PFSK-1 (cell line): Measurements from ENCODE around the gene PNKP.
A peak's percentile ranks its signal among the peaks of the same experiment; 100 is the strongest.

Source experiments
- FOXP2 ChIP-seq: optimal IDR thresholded peaks from 2 replicates; pipeline ENCODE3; 2011; ENCODE audit warnings: borderline replicate concordance, control low read depth, inconsistent platforms; ENCODE audit not compliant: insufficient read depth; ENCODE audit errors: extremely low read length, extremely low read depth
- POLR2AphosphoS5 ChIP-seq: IDR thresholded peaks from 2 replicates; pipeline ENCODE4 v1.6.1; 2012; ENCODE audit warnings: low read depth, mild to moderate bottlenecking, control low read depth, low read length, moderate library complexity
- SIN3A ChIP-seq: IDR thresholded peaks from 2 replicates; pipeline ENCODE4 v1.6.1; 2012; ENCODE audit warnings: mild to moderate bottlenecking, low read length, moderate library complexity, borderline replicate concordance; ENCODE audit not compliant: insufficient read depth
- TAF1 ChIP-seq: IDR thresholded peaks from 2 replicates; pipeline ENCODE4 v1.6.1; 2012; ENCODE audit warnings: low read length, control low read depth, borderline replicate concordance; ENCODE audit not compliant: insufficient read depth
- TF ChIP-seq, protein P1 (sequence below), 2 experiments: IDR thresholded peaks; 2 replicates each; pipeline versions ENCODE4 v1.6.1 to v1.8.0; 2011 to 2012; ENCODE audit warnings: low read depth in 2 of 2, low read length in 2 of 2, control low read depth in 1 of 2, inconsistent platforms in 1 of 2, mild to moderate bottlenecking in 1 of 2, moderate library complexity in 1 of 2; ENCODE audit not compliant: insufficient read depth in 1 of 2

The PNKP gene

DNA sequence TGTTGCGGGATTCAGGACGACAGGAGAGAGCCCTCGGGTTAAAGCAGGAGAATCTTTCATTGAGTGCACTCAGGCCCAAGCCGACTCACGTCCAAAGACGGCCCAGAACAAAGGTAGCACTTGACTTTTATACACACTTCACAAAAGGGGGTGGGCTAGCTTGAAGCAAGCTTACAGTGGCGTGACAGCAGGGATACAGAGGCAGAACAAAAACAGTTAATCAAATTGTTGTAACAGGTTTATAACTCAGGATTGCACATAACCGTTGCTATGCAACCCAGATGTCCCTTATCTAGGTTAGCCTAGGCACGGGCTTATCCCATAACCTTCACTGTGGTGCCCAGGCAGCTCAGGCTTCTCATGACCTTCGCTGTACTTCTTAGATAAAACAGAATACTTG is 47.3 kb downstream of the PNKP start:
- TF ChIP-seq, protein P1, sequence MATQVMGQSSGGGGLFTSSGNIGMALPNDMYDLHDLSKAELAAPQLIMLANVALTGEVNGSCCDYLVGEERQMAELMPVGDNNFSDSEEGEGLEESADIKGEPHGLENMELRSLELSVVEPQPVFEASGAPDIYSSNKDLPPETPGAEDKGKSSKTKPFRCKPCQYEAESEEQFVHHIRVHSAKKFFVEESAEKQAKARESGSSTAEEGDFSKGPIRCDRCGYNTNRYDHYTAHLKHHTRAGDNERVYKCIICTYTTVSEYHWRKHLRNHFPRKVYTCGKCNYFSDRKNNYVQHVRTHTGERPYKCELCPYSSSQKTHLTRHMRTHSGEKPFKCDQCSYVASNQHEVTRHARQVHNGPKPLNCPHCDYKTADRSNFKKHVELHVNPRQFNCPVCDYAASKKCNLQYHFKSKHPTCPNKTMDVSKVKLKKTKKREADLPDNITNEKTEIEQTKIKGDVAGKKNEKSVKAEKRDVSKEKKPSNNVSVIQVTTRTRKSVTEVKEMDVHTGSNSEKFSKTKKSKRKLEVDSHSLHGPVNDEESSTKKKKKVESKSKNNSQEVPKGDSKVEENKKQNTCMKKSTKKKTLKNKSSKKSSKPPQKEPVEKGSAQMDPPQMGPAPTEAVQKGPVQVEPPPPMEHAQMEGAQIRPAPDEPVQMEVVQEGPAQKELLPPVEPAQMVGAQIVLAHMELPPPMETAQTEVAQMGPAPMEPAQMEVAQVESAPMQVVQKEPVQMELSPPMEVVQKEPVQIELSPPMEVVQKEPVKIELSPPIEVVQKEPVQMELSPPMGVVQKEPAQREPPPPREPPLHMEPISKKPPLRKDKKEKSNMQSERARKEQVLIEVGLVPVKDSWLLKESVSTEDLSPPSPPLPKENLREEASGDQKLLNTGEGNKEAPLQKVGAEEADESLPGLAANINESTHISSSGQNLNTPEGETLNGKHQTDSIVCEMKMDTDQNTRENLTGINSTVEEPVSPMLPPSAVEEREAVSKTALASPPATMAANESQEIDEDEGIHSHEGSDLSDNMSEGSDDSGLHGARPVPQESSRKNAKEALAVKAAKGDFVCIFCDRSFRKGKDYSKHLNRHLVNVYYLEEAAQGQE (IDR thresholded peaks at IDR 0.05; ENCODE audit: insufficient read depth in 1 of 2, low read depth in 2 of 2, low read length in 2 of 2), result no peak
- TF ChIP-seq SIN3A, result no peak

DNA sequence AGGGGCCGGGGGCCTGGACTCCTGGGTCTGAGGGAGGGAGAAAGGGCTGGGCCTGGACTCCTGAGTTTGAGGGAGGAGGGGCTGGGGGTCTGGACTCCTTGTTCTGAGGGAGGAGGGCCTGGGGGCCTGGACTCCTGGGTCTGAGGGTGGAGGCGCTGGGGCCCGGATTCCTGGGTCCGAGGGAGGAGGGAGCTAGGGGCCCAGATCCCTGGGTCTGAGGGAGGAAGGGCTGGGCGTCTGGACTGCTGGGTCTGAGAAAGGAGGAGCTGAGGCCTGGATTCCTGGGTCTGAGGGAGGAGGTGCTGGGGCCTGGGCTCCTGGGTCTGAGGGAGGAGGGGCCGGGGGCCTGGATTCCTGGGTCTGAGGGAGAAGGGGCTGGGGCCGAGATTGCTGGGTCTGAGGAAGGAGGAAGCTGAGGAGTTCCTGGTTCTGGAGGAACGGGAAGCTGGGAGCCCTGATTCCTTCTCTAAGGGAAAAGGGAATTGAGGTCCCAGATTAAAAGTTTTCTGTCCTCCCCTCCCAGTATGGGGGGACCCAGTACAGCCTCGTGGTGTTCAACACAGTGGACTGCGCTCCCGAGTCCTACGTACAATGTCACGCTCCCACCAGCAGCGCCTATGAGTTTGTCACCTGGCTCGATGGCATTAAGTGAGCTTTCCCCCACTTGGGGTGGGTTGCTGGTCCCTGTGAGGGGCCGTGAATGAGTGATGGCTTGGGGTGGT is 48.6 kb downstream of the PNKP start:
- TF ChIP-seq SIN3A, result no peak

DNA sequence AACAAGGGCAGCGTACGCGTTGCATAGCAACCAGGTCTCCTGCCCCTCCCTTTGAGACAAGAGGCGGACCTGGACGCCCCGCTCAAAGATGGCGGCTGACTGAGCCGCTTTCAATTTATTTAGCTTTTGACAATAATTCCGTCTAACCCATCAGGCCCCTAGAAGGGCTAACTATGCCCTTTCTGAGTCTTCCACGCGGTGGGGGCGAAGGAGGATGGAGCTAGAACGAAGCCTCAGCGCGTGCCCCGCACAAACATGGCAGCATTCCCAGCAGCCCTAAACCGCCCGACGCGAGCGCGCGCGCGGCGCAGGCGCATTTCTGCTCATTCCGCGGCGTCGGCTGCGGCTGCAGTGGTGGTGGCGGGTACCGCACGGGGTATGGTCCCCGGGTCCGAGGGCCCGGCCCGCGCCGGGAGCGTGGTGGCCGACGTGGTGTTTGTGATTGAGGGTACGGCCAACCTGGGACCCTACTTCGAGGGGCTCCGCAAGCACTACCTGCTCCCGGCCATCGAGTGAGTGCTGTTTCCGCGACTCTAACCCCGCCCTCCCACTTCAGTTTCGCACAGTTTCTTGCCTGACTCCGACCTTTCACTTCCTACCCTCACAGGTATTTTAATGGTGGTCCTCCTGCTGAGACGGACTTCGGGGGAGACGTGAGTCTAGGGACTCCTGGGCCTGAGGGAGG is 49.3 kb downstream of the PNKP start, which contains the start of gene MED25:
Gene MED25, plus strand, starts transcription at position 326 of the 685 bp plus-strand sequence. Its CDS starts 53 bp downstream, at position 379.
- TF ChIP-seq, protein P1 (IDR thresholded peaks at IDR 0.05; ENCODE audit: insufficient read depth in 1 of 2, low read depth in 2 of 2, low read length in 2 of 2), result no peak
- TF ChIP-seq FOXP2 (peak; percentile 72), TAF1 (0 out of 2 replicates have a peak, but pooled peaks have one; percentile 42), POLR2AphosphoS5 (peak; percentile 82), SIN3A (0 out of 2 replicates have a peak, but pooled peaks have one; percentile 6)

DNA sequence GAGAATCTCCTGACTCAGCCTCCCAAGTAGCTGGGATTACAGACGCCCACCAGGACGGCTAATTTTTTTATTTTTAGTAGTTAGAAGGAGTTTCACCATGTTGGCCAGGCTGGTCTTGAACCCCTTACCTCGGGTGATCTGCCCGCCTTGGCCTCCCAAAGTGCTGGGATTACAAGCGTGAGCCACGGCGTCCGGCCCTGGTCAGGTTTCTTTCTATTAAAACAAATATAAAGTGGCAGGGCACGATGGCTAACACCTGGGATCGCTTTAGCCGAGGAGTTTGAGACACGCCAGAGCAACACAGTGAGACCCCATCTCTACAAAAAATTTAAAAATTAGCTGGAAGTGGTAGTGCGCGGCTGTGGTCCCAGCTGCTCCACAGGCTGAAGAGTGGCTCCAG is 50.8 kb downstream of the PNKP start:
- TF ChIP-seq TAF1 (no peak), SIN3A (no peak), POLR2AphosphoS5 (no peak), FOXP2 (no peak)
- TF ChIP-seq, protein P1 (IDR thresholded peaks at IDR 0.05; ENCODE audit: insufficient read depth in 1 of 2, low read depth in 2 of 2, low read length in 2 of 2), result no peak

DNA sequence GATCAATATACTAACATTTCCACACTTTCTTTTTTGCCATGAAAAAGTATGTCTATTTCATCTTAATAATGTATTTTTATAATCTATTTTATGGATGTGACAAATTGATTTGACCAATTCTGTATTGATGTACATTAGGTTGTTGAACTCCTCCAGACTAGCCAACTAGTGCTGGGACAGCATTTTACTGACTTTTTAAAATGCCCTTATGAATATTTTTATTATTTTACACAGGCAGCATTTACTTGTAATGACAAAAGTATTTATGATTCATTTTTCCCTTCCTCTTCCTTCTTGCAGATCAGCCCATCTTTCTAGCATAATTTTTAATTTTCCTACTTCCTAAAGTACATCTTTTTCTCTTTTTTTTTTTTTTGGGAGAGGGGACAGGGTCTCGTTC is 53.4 kb downstream of the PNKP start:
- TF ChIP-seq FOXP2 (no peak), SIN3A (no peak), POLR2AphosphoS5 (no peak), TAF1 (no peak)
- TF ChIP-seq, protein P1 (IDR thresholded peaks at IDR 0.05; ENCODE audit: insufficient read depth in 1 of 2, low read depth in 2 of 2, low read length in 2 of 2), result no peak
